Ishikawa (cell line): ENCODE results near the gene PDGFB.

ENCODE experiments used
- CEBPB ChIP-seq: IDR thresholded peaks from 2 replicates; pipeline ENCODE4 v1.6.1; 2012
- CREB1 ChIP-seq: IDR thresholded peaks from 2 replicates; pipeline ENCODE4 v1.6.1; 2012; ENCODE audit warnings: low read depth
- EGR1 ChIP-seq: IDR thresholded peaks from 2 replicates; pipeline ENCODE4 v1.6.1; 2012
- EP300 ChIP-seq: IDR thresholded peaks from 2 replicates; pipeline ENCODE4 v1.6.1; 2012; ENCODE audit warnings: borderline replicate concordance
- FOXM1 ChIP-seq: IDR thresholded peaks from 2 replicates; pipeline ENCODE4 v1.6.1; 2012; ENCODE audit warnings: low read depth, borderline replicate concordance
- MAX ChIP-seq: IDR thresholded peaks from 2 replicates; pipeline ENCODE4 v1.6.1; 2012
- RAD21 ChIP-seq: IDR thresholded peaks from 2 replicates; pipeline ENCODE4 v1.6.1; 2012; ENCODE audit warnings: low read depth
- REST ChIP-seq: IDR thresholded peaks from 2 replicates; pipeline ENCODE4 v1.6.1; 2012; ENCODE audit warnings: low read depth, mild to moderate bottlenecking
- TAF1 ChIP-seq: IDR thresholded peaks from 2 replicates; pipeline ENCODE4 v1.6.1; 2012; ENCODE audit warnings: low read depth, mild to moderate bottlenecking
- TCF12 ChIP-seq: IDR thresholded peaks from 2 replicates; pipeline ENCODE4 v1.6.1; 2012; ENCODE audit warnings: low read depth
- TEAD4 ChIP-seq: IDR thresholded peaks from 2 replicates; pipeline ENCODE4 v1.6.1; 2012
- USF1 ChIP-seq: IDR thresholded peaks from 2 replicates; pipeline ENCODE4 v1.6.1; 2012
- YY1 ChIP-seq: IDR thresholded peaks from 2 replicates; pipeline ENCODE4 v1.6.1; 2012; ENCODE audit warnings: low read depth
- ZBTB7A ChIP-seq: IDR thresholded peaks from 2 replicates; pipeline ENCODE4 v1.6.1; 2012; ENCODE audit warnings: low read depth

The PDGFB gene

GRCh38 chr22:39289533-39289932 lies 44.8 kb upstream of the PDGFB start:
- TF ChIP-seq EP300 (peak; percentile 55; the same call in 1 of the 2 replicates), REST (no peak), RAD21 (no peak), ZBTB7A (no peak; the same call in none of the 2 replicates), YY1 (no peak)

- no peak for TF ChIP-seq TAF1
- TF ChIP-seq EGR1 = no peak
- TF ChIP-seq FOXM1 = 0 out of 2 replicates have a peak, but pooled peaks have one; percentile 9
- peak; percentile 30; the same call in 1 of the 2 replicates for TF ChIP-seq MAX
- TF ChIP-seq USF1 = no peak
- no peak for TF ChIP-seq TCF12
- peak; percentile 13; the same call in 1 of the 2 replicates for TF ChIP-seq TEAD4
These were observed 43.5 kb upstream of the PDGFB start for GRCh38 chr22:39288135-39288898.

- TF ChIP-seq RAD21 (peak; percentile 17; the same call in 1 of the 2 replicates), TEAD4 (peak; percentile 56), EP300 (peak; percentile 67; the same call in 1 of the 2 replicates), MAX (peak; percentile 19; the same call in 1 of the 2 replicates), CEBPB (peak; percentile 33; the same call in 1 of the 2 replicates), ZBTB7A (no peak), YY1 (no peak), FOXM1 (peak; percentile 62; the same call in 1 of the 2 replicates), USF1 (0 out of 2 replicates have a peak, but pooled peaks have one; percentile 8)
These were observed 42.4 kb upstream of the PDGFB start for GRCh38 chr22:39287076-39287725.

- peak; percentile 60; the same call in 1 of the 2 replicates for TF ChIP-seq YY1
- TF ChIP-seq TEAD4 = no peak
- TF ChIP-seq MAX = no peak
- no peak for TF ChIP-seq USF1
- TF ChIP-seq REST = no peak
- TF ChIP-seq CREB1 = no peak
These were observed 40.2 kb upstream of the PDGFB start for GRCh38 chr22:39284983-39285382.

- no peak for TF ChIP-seq CREB1
- no peak for TF ChIP-seq REST
- no peak for TF ChIP-seq TCF12
- TF ChIP-seq TEAD4 = 0 out of 2 replicates have a peak, but pooled peaks have one; percentile 20
These were observed 39.6 kb upstream of the PDGFB start for GRCh38 chr22:39284142-39284980.
